Thyroid gland (tissue), 4 donors: ENCODE data around the gene CREB3L2.

ENCODE experiments used
- CTCF ChIP-seq, 6 experiments: fragments of 200-600 bp in 3 of 6; fragments of 450-650 bp in 3 of 6; sonication (generic) in 3 of 6; IDR thresholded peaks; one replicate each; pipeline ENCODE4 v1.5.1; 2016 to 2019; ENCODE audit warnings: antibody characterized with exemption in 6 of 6, mild to moderate bottlenecking in 2 of 6, inconsistent platforms in 1 of 6, moderate library complexity in 1 of 6
- POLR2A ChIP-seq, 2 donors: fragments of 450-650 bp; IDR thresholded peaks; one replicate each; pipeline ENCODE4 v1.6.1; 2017; ENCODE audit warnings: antibody characterized with exemption in 2 of 2, mild to moderate bottlenecking in 2 of 2, moderate library complexity in 1 of 2

GRCh38 chr7:137886281-137886680 is 115.6 kb downstream of the CREB3L2 start:
- TF ChIP-seq CTCF (IDR thresholded peaks at IDR 0.05) (no peak), POLR2A (IDR thresholded peaks at IDR 0.05) (no peak)
